Measurements from ENCODE around the gene UBAC1.
A peak's percentile ranks its signal among the peaks of the same experiment; 100 is the strongest.

The UBAC1 gene

DNA sequence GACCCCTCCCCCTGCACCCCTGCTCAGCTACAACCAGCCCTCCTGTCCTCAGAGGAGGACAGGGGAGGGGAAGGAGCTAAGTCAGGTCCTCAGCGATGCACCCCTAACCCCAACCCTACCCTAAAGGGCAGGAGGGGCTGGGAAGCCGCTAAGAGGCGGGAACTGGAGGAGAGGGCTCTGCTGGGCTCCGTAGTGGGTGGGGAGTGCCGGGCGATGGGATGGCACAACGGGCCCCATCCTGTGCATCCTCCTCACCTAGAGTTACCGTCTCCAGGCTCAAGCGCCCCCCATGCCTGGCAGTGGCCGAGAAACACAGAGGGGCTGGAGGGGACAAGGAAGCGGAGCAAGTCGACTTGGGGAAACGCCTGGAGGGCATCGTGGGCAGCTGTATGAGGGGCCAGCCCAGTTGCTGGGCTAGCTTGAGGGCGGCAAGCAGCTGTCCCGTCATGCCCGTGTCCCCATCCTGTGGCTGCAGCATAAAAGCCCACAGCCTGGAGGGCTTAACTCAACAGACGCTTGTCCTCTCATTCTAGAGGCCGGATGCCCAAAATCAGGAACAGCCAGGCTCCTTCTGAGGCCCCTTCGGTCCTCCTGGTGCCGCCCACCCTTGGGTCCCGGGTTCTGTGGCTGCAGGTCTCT is 23.0 kb upstream of the UBAC1 start:
- Histone ChIP-seq H3K9ac (ENCODE audit: insufficient read length) (no peak overlapping the region), H3K36me3 (ENCODE audit: insufficient read depth, low read length) (no peaks in the 10 kb centered on the region), H3K27ac (no peak overlapping the region), H3K4me3 (peak overlapping the region; percentile 68), H3K9me3 (ENCODE audit: low read depth, low read length) (no peaks in the 10 kb centered on the region)
- DNase-seq (ENCODE audit: low read depth, low spot score): no peak
- TF ChIP-seq FOXP2 (optimal IDR thresholded peaks at IDR 0.05; ENCODE audit: control extremely low read depth, extremely low read length, insufficient read depth): no peak
- no peak for TF ChIP-seq EZH2 (IDR thresholded peaks at IDR 0.05)
- TF ChIP-seq POLR2AphosphoS5 (IDR thresholded peaks at IDR 0.05; ENCODE audit: borderline replicate concordance, low read depth, low read length): no peak

DNA sequence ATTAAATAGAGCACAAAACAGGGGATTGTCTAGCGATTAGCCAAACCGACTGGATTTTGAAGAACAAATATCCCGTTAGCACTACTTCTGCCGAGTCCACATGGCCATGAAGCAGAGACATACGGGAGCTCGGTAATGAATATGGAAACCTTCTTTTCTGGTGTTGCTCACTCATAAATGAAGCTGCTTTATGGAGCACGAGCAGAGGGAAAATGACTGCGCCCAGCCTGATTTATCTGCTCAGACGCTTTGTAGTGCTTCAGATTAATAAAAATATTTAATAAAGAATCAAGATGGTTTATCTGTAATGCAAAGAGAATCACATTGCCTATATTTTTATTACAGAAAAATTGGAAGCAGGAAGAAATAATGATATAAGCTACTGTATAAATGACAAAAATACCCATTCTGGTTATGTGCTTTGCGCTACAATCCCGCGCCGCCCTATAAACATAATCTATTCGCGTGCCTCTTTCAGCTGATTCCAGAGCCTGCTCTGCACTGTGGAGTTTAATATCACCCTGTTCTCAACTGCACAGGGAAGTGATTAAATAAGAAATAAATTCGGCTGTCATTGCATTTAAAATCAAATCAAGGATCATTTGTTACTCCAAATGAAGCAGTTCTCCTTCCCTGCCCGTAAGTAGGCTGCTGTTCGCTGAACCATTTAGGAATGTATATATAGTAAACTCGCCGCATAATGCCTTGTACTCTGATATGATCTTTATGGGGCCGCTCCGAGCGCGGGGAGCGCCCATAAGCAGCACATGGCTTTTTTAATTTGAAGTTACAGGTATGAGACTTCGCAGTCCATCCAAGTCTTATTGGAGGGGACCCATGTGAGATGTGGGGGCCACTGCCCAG is 22.3 kb upstream of the UBAC1 start:
- no peak overlapping the region for H3K9ac ChIP-seq (ENCODE audit: insufficient read length)
- no peaks in the 10 kb centered on the region for H3K36me3 ChIP-seq (ENCODE audit: insufficient read depth, low read length)
- H3K27ac ChIP-seq: peak overlapping the region; percentile 17; the same call in 1 of the 2 replicates
- H3K9me3 ChIP-seq (ENCODE audit: low read depth, low read length): no peaks in the 10 kb centered on the region
- no peak for TF ChIP-seq POLR2AphosphoS5 (IDR thresholded peaks at IDR 0.05; ENCODE audit: borderline replicate concordance, low read depth, low read length)
- TF ChIP-seq FOXP2 (optimal IDR thresholded peaks at IDR 0.05; ENCODE audit: control extremely low read depth, extremely low read length, insufficient read depth): no peak
- TF ChIP-seq EZH2 (IDR thresholded peaks at IDR 0.05): no peak
- H3K4me3 ChIP-seq: peak overlapping the region; percentile 68
- no peak for DNase-seq (ENCODE audit: low read depth, low spot score)

DNA sequence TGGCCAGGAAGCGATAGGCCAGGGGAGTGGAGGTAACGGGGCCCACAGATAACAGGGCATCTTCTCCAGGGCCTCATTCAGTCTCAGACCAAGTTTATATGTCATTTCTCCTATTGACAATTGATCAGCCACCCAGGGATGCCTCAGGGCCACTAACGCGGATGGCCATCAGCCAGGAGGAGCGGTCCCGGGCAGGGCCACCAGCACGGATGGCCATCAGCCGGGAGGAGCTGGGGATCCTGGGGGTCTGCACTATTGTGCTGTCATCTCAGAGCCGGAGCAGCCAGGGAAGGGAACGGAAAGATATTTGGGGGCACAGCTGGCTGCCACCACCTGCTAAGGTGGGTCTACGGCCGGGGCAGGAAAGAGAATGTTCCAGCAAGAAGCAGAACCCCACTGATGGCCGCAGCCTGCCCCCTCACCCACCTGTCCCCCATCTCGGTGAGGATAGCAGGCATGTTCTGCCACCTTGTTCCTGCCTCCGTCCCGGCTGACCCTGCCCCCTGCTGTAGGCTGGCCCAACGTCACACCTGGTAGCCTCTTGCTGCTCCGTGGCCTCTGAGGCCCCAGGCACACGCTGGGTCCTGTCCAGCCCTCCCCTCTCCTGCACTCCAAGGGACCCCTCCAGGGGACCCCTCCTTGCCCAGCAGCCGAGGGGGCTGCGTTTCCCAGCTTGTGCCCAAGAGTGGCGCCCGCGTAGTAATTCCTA is 21.5 kb upstream of the UBAC1 start:
- TF ChIP-seq EZH2 (IDR thresholded peaks at IDR 0.05) (no peak), FOXP2 (optimal IDR thresholded peaks at IDR 0.05; ENCODE audit: control extremely low read depth, extremely low read length, insufficient read depth) (no peak), POLR2AphosphoS5 (IDR thresholded peaks at IDR 0.05; ENCODE audit: borderline replicate concordance, low read depth, low read length) (no peak)
- Histone ChIP-seq H3K36me3 (ENCODE audit: insufficient read depth, low read length) (no peaks in the 10 kb centered on the region), H3K27ac (no peak overlapping the region), H3K4me3 (no peak overlapping the region), H3K9ac (ENCODE audit: insufficient read length) (no peak overlapping the region), H3K9me3 (ENCODE audit: low read depth, low read length) (no peaks in the 10 kb centered on the region)
- no peak for DNase-seq (ENCODE audit: low read depth, low spot score)

GRCh38 chr9:135980926-135981630 is 19.9 kb upstream of the UBAC1 start:
- no peak overlapping the region for H3K9ac ChIP-seq (ENCODE audit: insufficient read length)
- H3K9me3 ChIP-seq (ENCODE audit: low read depth, low read length): no peaks in the 10 kb centered on the region

DNA sequence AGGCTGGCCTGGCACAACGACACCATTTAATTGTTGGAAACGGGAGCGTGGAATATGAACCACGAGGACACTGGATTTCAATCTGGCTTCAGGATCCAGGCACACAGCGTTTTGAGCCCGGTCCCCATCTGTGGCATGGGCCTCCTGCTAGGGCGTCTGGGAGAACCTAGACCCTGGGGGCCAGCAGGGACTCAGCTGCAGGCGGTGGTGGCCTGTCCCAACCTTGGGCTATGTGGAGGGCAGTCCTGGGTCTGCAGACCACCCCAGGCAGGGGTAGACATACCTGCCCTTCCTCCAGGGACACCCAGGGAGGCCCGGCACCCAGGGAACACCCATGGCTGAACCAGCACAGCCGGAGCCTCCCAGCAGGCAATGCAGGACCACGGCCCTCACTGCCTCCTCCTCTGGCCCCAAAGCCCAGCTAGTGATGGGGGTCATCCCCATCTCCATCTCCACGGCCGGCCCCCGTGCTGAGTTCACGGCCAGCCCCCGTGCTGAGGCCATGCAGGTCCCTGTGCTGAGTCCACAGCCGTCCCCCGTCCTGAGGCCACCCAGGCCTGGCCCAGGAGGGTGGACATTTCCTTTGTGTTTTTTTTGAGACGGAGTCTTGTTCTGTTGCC is 18.5 kb upstream of the UBAC1 start:
- no peak for DNase-seq (ENCODE audit: low read depth, low spot score)
- Histone ChIP-seq H3K9me3 (ENCODE audit: low read depth, low read length) (no peaks in the 10 kb centered on the region), H3K27ac (no peak overlapping the region), H3K36me3 (ENCODE audit: insufficient read depth, low read length) (no peaks in the 10 kb centered on the region), H3K4me3 (no peak overlapping the region), H3K9ac (ENCODE audit: insufficient read length) (no peak overlapping the region)
- TF ChIP-seq POLR2AphosphoS5 (IDR thresholded peaks at IDR 0.05; ENCODE audit: borderline replicate concordance, low read depth, low read length) (no peak), EZH2 (IDR thresholded peaks at IDR 0.05) (no peak), FOXP2 (optimal IDR thresholded peaks at IDR 0.05; ENCODE audit: control extremely low read depth, extremely low read length, insufficient read depth) (no peak)

More at GRCh38 chr9:135980926-135981630, 19.9 kb upstream of the UBAC1 start:
- H3K4me3 ChIP-seq: no peak overlapping the region
- no peak for DNase-seq (ENCODE audit: low read depth, low spot score)
- TF ChIP-seq POLR2AphosphoS5 (IDR thresholded peaks at IDR 0.05; ENCODE audit: borderline replicate concordance, low read depth, low read length) (no peak), FOXP2 (optimal IDR thresholded peaks at IDR 0.05; ENCODE audit: control extremely low read depth, extremely low read length, insufficient read depth) (no peak), EZH2 (IDR thresholded peaks at IDR 0.05) (no peak)
- H3K27ac ChIP-seq: no peak overlapping the region
- no peaks in the 10 kb centered on the region for H3K36me3 ChIP-seq (ENCODE audit: insufficient read depth, low read length)

DNA sequence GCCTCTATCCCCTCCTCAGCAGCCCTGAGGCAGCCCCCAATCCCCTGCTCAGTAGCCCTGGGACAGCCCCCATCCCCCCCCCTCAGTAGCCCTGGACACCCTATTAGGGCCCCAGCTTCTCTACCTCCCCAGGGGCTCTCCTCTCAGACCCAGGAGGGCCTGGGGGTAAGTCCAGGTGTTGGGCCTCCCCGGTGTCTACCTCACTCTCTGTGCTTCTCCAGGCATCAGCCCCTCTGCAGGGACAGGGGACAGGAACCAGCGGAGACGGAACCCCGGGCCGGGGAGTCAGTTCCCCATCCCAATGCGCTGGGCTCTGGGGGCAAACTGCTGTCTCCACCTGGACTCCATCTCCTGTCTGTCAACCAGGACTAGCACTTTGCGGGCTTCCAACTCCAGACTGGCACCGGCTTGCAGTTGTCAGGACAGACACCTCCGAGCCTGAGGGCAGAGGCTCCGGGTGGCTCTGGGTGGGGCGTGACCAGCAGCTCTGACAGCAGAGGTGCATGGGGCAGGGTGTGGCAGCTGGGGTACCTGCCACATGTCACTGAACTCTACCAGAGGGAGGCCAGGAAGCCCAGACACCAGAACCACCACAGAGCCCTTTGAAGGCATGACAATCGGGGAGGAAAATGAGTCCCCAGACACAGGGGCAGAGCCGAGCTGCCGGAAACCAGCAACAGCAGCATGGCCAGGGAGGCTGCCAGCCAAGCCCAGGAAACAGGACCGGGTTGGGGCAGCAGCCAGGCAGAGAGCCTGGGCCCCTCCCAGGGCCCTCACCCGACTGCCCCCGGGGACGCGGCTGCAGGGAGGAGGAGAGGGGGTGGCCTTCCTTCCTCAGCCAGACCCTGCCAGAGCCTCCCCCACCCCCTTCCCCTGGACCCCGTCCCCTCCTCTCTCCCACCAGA is 17.7 kb upstream of the UBAC1 start:
- H3K9ac ChIP-seq (ENCODE audit: insufficient read length): no peak overlapping the region
- DNase-seq (ENCODE audit: low read depth, low spot score): no peak
- no peak overlapping the region for H3K27ac ChIP-seq
- TF ChIP-seq FOXP2 (optimal IDR thresholded peaks at IDR 0.05; ENCODE audit: control extremely low read depth, extremely low read length, insufficient read depth) (no peak), POLR2AphosphoS5 (IDR thresholded peaks at IDR 0.05; ENCODE audit: borderline replicate concordance, low read depth, low read length) (no peak), EZH2 (IDR thresholded peaks at IDR 0.05) (no peak)
- H3K36me3 ChIP-seq (ENCODE audit: insufficient read depth, low read length): no peaks in the 10 kb centered on the region
- H3K4me3 ChIP-seq: no peak overlapping the region
- H3K9me3 ChIP-seq (ENCODE audit: low read depth, low read length): no peaks in the 10 kb centered on the region

GRCh38 chr9:135976944-135977343 is 15.8 kb upstream of the UBAC1 start:
- Histone ChIP-seq H3K27ac (no peak overlapping the region), H3K4me3 (no peak overlapping the region), H3K9me3 (ENCODE audit: low read depth, low read length) (no peaks in the 10 kb centered on the region), H3K9ac (ENCODE audit: insufficient read length) (no peak overlapping the region), H3K36me3 (ENCODE audit: insufficient read depth, low read length) (no peaks in the 10 kb centered on the region)
- no peak for TF ChIP-seq FOXP2 (optimal IDR thresholded peaks at IDR 0.05; ENCODE audit: control extremely low read depth, extremely low read length, insufficient read depth)
- no peak for TF ChIP-seq POLR2AphosphoS5 (IDR thresholded peaks at IDR 0.05; ENCODE audit: borderline replicate concordance, low read depth, low read length)
- no peak for TF ChIP-seq EZH2 (IDR thresholded peaks at IDR 0.05)
- DNase-seq (ENCODE audit: low read depth, low spot score): no peak

Measured in SK-N-MC (cell line).